HepG2 (cell line): ENCODE results near the gene C1R. TPM values are rescaled to one million over a fixed set of nuclear protein-coding genes. Genes with fewer than 3 reads are reported as not detected.

Source experiments
- ATAC-seq: fragments of 200-7000 bp; cut with Tn5 transposase; 3 replicates; pipeline ENCODE4 v1.9.1; 2020; ENCODE audit warnings: mild to moderate bottlenecking, moderate library complexity
- BruUV-seq: library from RNA; stranded (reverse); fragments of 400-500 nt; replicated peaks from 2 replicates; lab custom pipeline; 2021; lab: Mats Ljungman, UMichigan
- CTCF ChIA-PET: fragments of 300-600 bp; formaldehyde crosslinking; extraction: SDS; loops from one replicate; lab custom pipeline; 2021; ENCODE audit warnings: low total read pairs, inconsistent platforms, low intra/inter-chr PET ratio; lab: Yijun Ruan, JAX
- POLR2A ChIA-PET: fragments of 350-600 bp; sonication (Branson Sonifier 250); formaldehyde crosslinking; loops from one replicate; lab custom pipeline; 2020; ENCODE audit warnings: antibody characterized with exemption, inconsistent platforms; lab: Yijun Ruan, JAX
- DNase-seq: peaks from one replicate; pipeline ENCODE4 v3.0.0-alpha.2; 2015; ENCODE audit warnings: low spot score
- FAIRE-seq: peaks from 3 replicates; lab custom pipeline; 2011; peaks lifted over from hg19 to GRCh38; lab: Jason Lieb, UNC
- H2AFZ ChIP-seq: one replicate; pipeline ENCODE4 v1.6.1; 2011; ENCODE audit warnings: low read length, inconsistent platforms
- H3K27ac ChIP-seq: fragments of 300-600 bp; 3 replicates; pipeline ENCODE4 v1.8.0; 2011; ENCODE audit warnings: mixed run types, mild to moderate bottlenecking, mixed read lengths, low read length, inconsistent platforms; ENCODE audit not compliant: insufficient read depth; ENCODE audit errors: extremely low read length
- H3K27me3 ChIP-seq, 2 experiments: fragments of 200-600 bp in 1 of 2; 2 replicates in 1 of 2; 3 replicates in 1 of 2; pipeline versions ENCODE4 v1.6.0 to v1.8.0; 2011; ENCODE audit warnings: low read length in 2 of 2, mild to moderate bottlenecking in 2 of 2, moderate library complexity in 2 of 2, inconsistent platforms in 1 of 2; ENCODE audit not compliant: insufficient read depth in 2 of 2, control insufficient read depth in 1 of 2
- H3K36me3 ChIP-seq, 2 experiments: fragments of 200-600 bp in 1 of 2; replicated peaks in 1 of 2; 2 replicates in 1 of 2; 3 replicates in 1 of 2; pipeline versions ENCODE4 v1.5.1 to v1.8.0; 2011; ENCODE audit warnings: low read length in 2 of 2, inconsistent platforms in 1 of 2; ENCODE audit not compliant: insufficient read depth in 2 of 2, control insufficient read depth in 1 of 2
- H3K4me1 ChIP-seq: 2 replicates; pipeline ENCODE4 v1.5.1; 2012; ENCODE audit warnings: low read length, inconsistent platforms; ENCODE audit not compliant: insufficient read depth
- H3K4me2 ChIP-seq: 2 replicates; pipeline ENCODE4 v1.6.0; 2011; ENCODE audit warnings: low read depth, low read length, inconsistent platforms
- H3K4me3 ChIP-seq, 3 experiments: fragments of 200-600 bp in 1 of 3; sonication (generic), shearing (Covaris generic) in 1 of 3; replicated peaks in 1 of 3; 2 replicates each; pipeline ENCODE4 v1.5.1; 2011 to 2016; ENCODE audit warnings: low read length in 3 of 3, inconsistent platforms in 2 of 3, low read depth in 2 of 3, mild to moderate bottlenecking in 2 of 3, control low read depth in 1 of 3, mixed read lengths in 1 of 3; ENCODE audit not compliant: insufficient read depth in 1 of 3
- H3K79me2 ChIP-seq: one replicate; pipeline ENCODE4 v1.6.1; 2011; ENCODE audit warnings: low read length, inconsistent platforms; ENCODE audit not compliant: insufficient read depth
- H3K9ac ChIP-seq: 2 replicates; pipeline ENCODE4 v1.6.0; 2011; ENCODE audit warnings: mild to moderate bottlenecking, low read depth, low read length, inconsistent platforms; ENCODE audit not compliant: insufficient read depth
- H3K9me3 ChIP-seq: 2 replicates; pipeline ENCODE4 v1.5.1; 2012; ENCODE audit warnings: mild to moderate bottlenecking, low read length
- H4K20me1 ChIP-seq: 2 replicates; pipeline ENCODE4 v1.6.0; 2011; ENCODE audit warnings: inconsistent platforms, mild to moderate bottlenecking, low read length, moderate library complexity; ENCODE audit not compliant: insufficient read depth
- CAMTA2 ChIP-seq: sonication (generic); formaldehyde crosslinking; IDR thresholded peaks from 2 replicates; pipeline ENCODE4 v1.4.0; 2020; ENCODE audit warnings: mild to moderate bottlenecking, missing genetic modification reagents, borderline replicate concordance
- HES4 ChIP-seq: sonication (generic); formaldehyde crosslinking; IDR thresholded peaks from 2 replicates; pipeline ENCODE4 v1.9.0; 2021; ENCODE audit warnings: mild to moderate bottlenecking, missing genetic modification reagents, borderline replicate concordance
- HNRNPH1 ChIP-seq: fragments of 200-400 bp; formaldehyde crosslinking; optimal IDR thresholded peaks from 2 replicates; pipeline ENCODE3; 2017; ENCODE audit warnings: mild to moderate bottlenecking, low read depth, low read length
- HOXA3 ChIP-seq: sonication (generic); formaldehyde crosslinking; IDR thresholded peaks from 2 replicates; pipeline ENCODE4 v1.5.0; 2020; ENCODE audit warnings: missing genetic modification reagents
- IKZF4 ChIP-seq: sonication (generic); formaldehyde crosslinking; IDR thresholded peaks from 2 replicates; pipeline ENCODE4 v1.5.1; 2020; ENCODE audit warnings: borderline replicate concordance, mild to moderate bottlenecking, low read depth, missing genetic modification reagents; ENCODE audit errors: not compliant biosample characterization
- MAFF ChIP-seq: IDR thresholded peaks from 2 replicates; pipeline ENCODE4 v1.6.1; 2011; ENCODE audit warnings: low read depth, low read length, improper control_type of control experiment
- MYNN ChIP-seq: sonication (generic); formaldehyde crosslinking; IDR thresholded peaks from 2 replicates; pipeline ENCODE4 v1.4.0; 2020; ENCODE audit warnings: mild to moderate bottlenecking, low read depth, missing genetic modification reagents
- NFATC3 ChIP-seq: sonication (generic); formaldehyde crosslinking; IDR thresholded peaks from 2 replicates; pipeline ENCODE4 v1.5.1; 2020; ENCODE audit warnings: mild to moderate bottlenecking, missing genetic modification reagents
- RAD21 ChIP-seq: fragments of 450-650 bp; formaldehyde crosslinking; IDR thresholded peaks from 2 replicates; pipeline ENCODE4 v1.5.0; 2020; ENCODE audit warnings: mild to moderate bottlenecking
- TERF1 ChIP-seq: sonication (generic); formaldehyde crosslinking; IDR thresholded peaks from 2 replicates; pipeline ENCODE4 v1.8.0; 2022; ENCODE audit warnings: mild to moderate bottlenecking, missing genetic modification reagents, moderate library complexity
- ZBTB4 ChIP-seq: sonication (generic); formaldehyde crosslinking; IDR thresholded peaks from 2 replicates; pipeline ENCODE4 v1.4.0; 2020; ENCODE audit warnings: missing genetic modification reagents, mild to moderate bottlenecking, borderline replicate concordance
- ZNF124 ChIP-seq: sonication (generic); formaldehyde crosslinking; IDR thresholded peaks from 2 replicates; pipeline ENCODE4 v1.4.0; 2020; ENCODE audit warnings: missing genetic modification reagents
- ZNF687 ChIP-seq: sonication (generic); formaldehyde crosslinking; IDR thresholded peaks from 2 replicates; pipeline ENCODE4 v1.5.1; 2020; ENCODE audit warnings: mild to moderate bottlenecking, missing genetic modification reagents, moderate library complexity
- WGBS: methylation state at CpG from one replicate; pipeline ENCODE4 v1.1.6; 2017; ENCODE audit warnings: low lambda C conversion rate; 5-methylcytosine and 5-hydroxymethylcytosine counted together
- in situ Hi-C: cut with HindIII; loops from 2 replicates; pipeline ENCODE4 v1.10.0; 2017; ENCODE audit warnings: low pct_unique_long_range_greater_than_20kb; ENCODE audit not compliant: extremely low pct_ligation_motif_present
- intact Hi-C: fragments of 100-400 bp; cut with micrococcal nuclease; formaldehyde crosslinking; loops from one replicate; pipeline ENCODE4 v1.10.0; 2022; ENCODE audit not compliant: unreplicated experiment
- polyA plus RNA-seq, 8 experiments: library from polyadenylated mRNA; depleted of rRNA in 3 of 8; stranded (reverse) in 7 of 8; unstranded in 1 of 8; fragments of >200 nt; fragmentation: Illumina TruSeq in 4 of 8; extraction: Trizol in 4 of 8; gene quantifications; 2 replicates each; pipeline versions ENCODE4 v1.2.1 to v1.2.3, GENCODE V29; 2011 to 2016; ENCODE audit warnings: low read depth in 4 of 8, missing spikeins in 1 of 8, mixed read lengths in 1 of 8; ENCODE audit not compliant: insufficient read depth in 1 of 8
- total RNA-seq, 5 experiments: library from RNA; depleted of rRNA; stranded (reverse); fragments of >200 nt; fragmentation: Illumina TruSeq; extraction: Trizol; gene quantifications; 2 replicates each; pipeline ENCODE4 v1.2.3, GENCODE V29; 2016; ENCODE audit warnings: low read depth in 1 of 5
- TF ChIP-seq, protein P1 (sequence below): sonication (generic); formaldehyde crosslinking; IDR thresholded peaks from 2 replicates; pipeline ENCODE4 v1.4.0; 2020; ENCODE audit warnings: mild to moderate bottlenecking, missing genetic modification reagents

The C1R gene
- total and polyA plus RNA-seq, 2 of the 13 experiments (the other 11 are each of a cell fraction or from before 2014, with no cell fraction given): 3.5 to 6.5 TPM

- Histone ChIP-seq H3K36me3 (no peaks in the 10 kb centered on the region), H3K9me3 (no peaks in the 10 kb centered on the region), H3K4me2 (peak within 1 kb of the TSS; percentile 71), H3K9ac (peak within 1 kb of the TSS; percentile 35), H2AFZ (peak within 1 kb of the TSS; percentile 25), H3K4me1 (peaks cover 64% of the 10 kb centered on the region), H4K20me1 (no peaks in the 10 kb centered on the region), H3K27me3 (no peaks in the 10 kb centered on the region), H3K4me3 (peak within 1 kb of the TSS in 2 of 3 experiments; percentile 6 to 27; a peak in 3 of 6 replicates), H3K79me2 (no peaks in the 10 kb centered on the region), H3K27ac (peak within 1 kb of the TSS; percentile 30)
- peak; percentile 93 for DNase-seq
- ChIA-PET CTCF (interaction anchor here (0.8 to 3.3 kb wide), 6 partner anchors 18 to 102 kb away, joined by 3 to 45 read pairs (median 8); partner anchors contain the start of genes C1R and C1RL), POLR2A (interaction anchor here (1.0 to 3.0 kb wide), 15 partner anchors 12 to 447 kb away, joined by 3 to 45 read pairs (median 4); partner anchors contain the start of genes C12orf57, C1RL, LPCAT3 and RBP5)
- no TSS peak for BruUV-seq
- in situ Hi-C loops (loop anchor here (10.0 kb wide), 1 partner anchor 54 kb away; no protein-coding TSS in a partner anchor), intact Hi-C loops (loop anchor here (1.0 to 2.0 kb wide), 6 partner anchors 18 to 84 kb away; partner anchors contain the start of genes C1R, C1RL and CLSTN3)
- WGBS: 1% methylated on average over 10 of the region's 10 CpGs
- peak; percentile 93 for ATAC-seq
- FAIRE-seq: peak; percentile 93
- TF ChIP-seq HES4 (CRISPR knock-in tag) (no peak), ZNF687 (peak; percentile 57), HNRNPH1 (no peak), IKZF4 (no peak), ZNF124 (CRISPR knock-in tag) (no peak), NFATC3 (CRISPR knock-in tag) (no peak), ZBTB4 (no peak), CAMTA2 (CRISPR knock-in tag) (no peak), RAD21 (peak; percentile 96), MYNN (CRISPR knock-in tag) (no peak), HOXA3 (CRISPR knock-in tag) (no peak; the same call in 1 of the 2 replicates), TERF1 (CRISPR knock-in tag) (no peak), MAFF (peak; percentile 59)
- TF ChIP-seq, protein P1, sequence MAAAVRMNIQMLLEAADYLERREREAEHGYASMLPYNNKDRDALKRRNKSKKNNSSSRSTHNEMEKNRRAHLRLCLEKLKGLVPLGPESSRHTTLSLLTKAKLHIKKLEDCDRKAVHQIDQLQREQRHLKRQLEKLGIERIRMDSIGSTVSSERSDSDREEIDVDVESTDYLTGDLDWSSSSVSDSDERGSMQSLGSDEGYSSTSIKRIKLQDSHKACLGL: no peak
Measured at GRCh38 chr12:7060353-7060954, 31.8 kb downstream of the C1R start, which contains the start of gene C1S. C1S (plus strand) TSS chr12:7060718; CDS start chr12:7061913, 1,195 bp downstream.
